ENCODE results near the gene POFUT1. TPM values are rescaled to one million over a fixed set of nuclear protein-coding genes. Genes with fewer than 3 reads are reported as not detected.

The POFUT1 gene
- total and polyA plus RNA-seq, 2 of the 8 experiments (the other 6 are each of a cell fraction or from before 2014, with no cell fraction given), result 19.4 to 24.4 TPM

DNA sequence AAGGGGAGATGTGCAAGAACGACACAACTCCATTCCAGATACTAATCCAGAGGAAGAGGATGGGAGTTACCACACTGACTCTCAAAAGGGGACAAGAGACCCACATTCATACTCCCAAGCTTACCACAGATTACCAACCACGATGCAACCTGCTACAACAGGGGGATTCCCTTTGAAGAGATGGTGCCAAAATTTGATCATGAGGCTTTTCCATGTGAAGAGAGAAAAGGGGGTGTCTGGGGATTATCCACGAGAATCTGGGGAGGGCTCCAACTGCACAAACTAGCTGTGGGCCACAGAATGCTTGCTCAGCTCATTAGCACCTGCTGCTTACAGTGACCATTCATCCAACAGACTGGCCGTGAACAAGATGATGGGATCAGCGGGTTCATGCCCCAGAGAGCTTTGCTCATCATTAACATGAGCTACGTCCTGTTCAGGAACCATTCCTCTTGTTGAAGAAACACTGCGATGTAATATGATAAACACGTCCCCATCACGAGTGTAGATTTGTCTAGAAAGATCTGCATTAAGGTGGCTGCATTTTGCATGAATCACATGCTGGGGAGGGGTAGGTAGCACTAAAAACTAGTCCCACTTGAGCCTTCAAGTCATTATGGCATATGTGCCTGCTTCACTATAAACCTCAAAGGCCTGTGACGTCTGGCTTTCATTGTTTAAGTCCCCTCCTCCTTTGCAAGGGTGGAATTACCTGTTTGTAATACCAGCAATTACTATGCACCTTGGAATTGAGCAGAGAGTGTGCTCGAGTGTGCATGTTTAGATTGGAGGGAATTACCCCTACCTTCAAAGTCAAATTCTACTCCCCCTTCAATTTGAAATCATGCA is 4.1 kb upstream of the POFUT1 start:
- Histone ChIP-seq H3K4ac (replicated peaks; ENCODE audit: insufficient read length, low read depth, low read length) (no peak overlapping the region), H3K14ac (ENCODE audit: insufficient read length) (no peak overlapping the region), H3K4me1 (replicated peaks in 1 of 4; ENCODE audit: control insufficient read depth in 3 of 4, insufficient read depth in 4 of 4, low read length in 3 of 4) (peaks cover 0 to 25% (median 20%) of the 10 kb centered on the region in 4 experiments; a peak in 4 of 7 replicates), H3K9ac (replicated peaks in 1 of 4; ENCODE audit: extremely low read depth in 1 of 4, low read depth in 3 of 4, low read length in 3 of 4) (peak overlapping the region in 1 of 4 experiments; percentile 10; a peak in 1 of 7 replicates), H2BK5ac (ENCODE audit: low read depth, low read length) (no peak overlapping the region), H4K8ac (ENCODE audit: extremely low read depth, insufficient read depth, low read length) (no peak overlapping the region), H3K27ac (ENCODE audit: low read depth, low read length) (no peak overlapping the region), H2BK120ac (replicated peaks; ENCODE audit: low read depth, low read length) (no peak overlapping the region), H4K5ac (ENCODE audit: insufficient read length, low read depth, low read length) (no peak overlapping the region), H3K18ac (ENCODE audit: extremely low read depth, low read length) (no peak overlapping the region), H3K23ac (ENCODE audit: insufficient read length) (no peak overlapping the region), H2AFZ (ENCODE audit: low read length) (no peak overlapping the region), H3K56ac (replicated peaks; ENCODE audit: insufficient read length, low read depth, low read length) (no peak overlapping the region), H4K20me1 (replicated peaks in 1 of 2; ENCODE audit: control insufficient read depth in 1 of 2, insufficient read depth in 2 of 2, low read length in 2 of 2) (peaks cover 11 to 22% of the 10 kb centered on the region in 2 experiments), H2BK12ac (ENCODE audit: low read depth, low read length) (no peak overlapping the region), H3K27me3 (replicated peaks in 1 of 4; ENCODE audit: control insufficient read depth in 3 of 4, extremely low read depth in 1 of 4, insufficient read depth in 3 of 4, low read length in 3 of 4) (no peaks in the 10 kb centered on the region; a peak in 2 of 7 replicates), H3K4me3 (ENCODE audit: extremely low read depth in 1 of 4, insufficient read depth in 2 of 4, low read depth in 3 of 4, low read length in 4 of 4) (no peak overlapping the region), H4K91ac (replicated peaks; ENCODE audit: insufficient read length, low read length) (no peak overlapping the region), H3K4me2 (ENCODE audit: insufficient read depth in 1 of 2, low read depth in 2 of 2, low read length in 2 of 2) (peak overlapping the region in 1 of 2 experiments; percentile 16; a peak in 1 of 4 replicates), H3K79me1 (ENCODE audit: low read depth, low read length) (peaks cover 13% of the 10 kb centered on the region), H3K9me3 (ENCODE audit: insufficient read depth in 2 of 2, low read depth in 1 of 2, low read length in 1 of 2) (no peaks in the 10 kb centered on the region), H2BK20ac (ENCODE audit: low read length) (no peak overlapping the region), H2BK15ac (ENCODE audit: low read length) (no peak overlapping the region), H3K23me2 (ENCODE audit: low read depth, low read length) (peaks cover 11% of the 10 kb centered on the region; the same call in 1 of the 2 replicates), H3K79me2 (ENCODE audit: control insufficient read depth in 1 of 2, insufficient read depth in 2 of 2, low read length in 2 of 2) (peaks cover 19 to 83% of the 10 kb centered on the region in 2 experiments), H2AK5ac (ENCODE audit: low read depth, low read length) (no peak overlapping the region; the same call in 1 of the 2 replicates), H3K36me3 (ENCODE audit: control insufficient read depth in 2 of 4, insufficient read depth in 4 of 4, low read length in 3 of 4) (peaks cover 24 to 34% (median 30%) of the 10 kb centered on the region in 4 experiments)
- FAIRE-seq (no peak), DNase-seq (ENCODE audit: low read depth in 1 of 2, low spot score in 2 of 2) (no peak)
- WGBS, 2 experiments (ENCODE audit: extremely low coverage in 1 of 2, insufficient coverage in 1 of 2, insufficient read length in 1 of 2, insufficient replicate concordance in 2 of 2, low coverage in 1 of 2, low lambda C conversion rate in 2 of 2, missing lambda C conversion rate in 1 of 2), result 82% methylated on average over 11 of the region's 11 CpGs; no CpG with 5 or more reads in 1 of the 2 experiments
- POLR2A ChIA-PET (ENCODE audit: partially characterized antibody), result interaction anchor here (1.0 to 8.7 kb wide), 3 partner anchors 13 to 150 kb away, joined by 3 to 77 read pairs (median 3); no protein-coding TSS in a partner anchor
- CTCF ChIA-PET (ENCODE audit: partially characterized antibody), result interaction anchor here (0.6 kb wide), 1 partner anchor 24 kb away, joined by 4 read pairs; no protein-coding TSS in a partner anchor
- TF ChIP-seq SIRT6 (IDR thresholded peaks at IDR 0.05; ENCODE audit: low read length) (no peak), TBP (IDR thresholded peaks at IDR 0.05; ENCODE audit: low read depth, low read length) (no peak), JUN (IDR thresholded peaks at IDR 0.05; ENCODE audit: low read depth, low read length) (no peak), HDAC6 (IDR thresholded peaks at IDR 0.05; ENCODE audit: low read depth, low read length) (no peak), YY1 (IDR thresholded peaks at IDR 0.05; ENCODE audit: low read depth, low read length) (no peak), SUZ12 (IDR thresholded peaks at IDR 0.05; ENCODE audit: low read length) (no peak), EZH2 (IDR thresholded peaks at IDR 0.05; ENCODE audit: low read depth, low read length, severe bottlenecking) (no peak), EP300 (IDR thresholded peaks at IDR 0.05; ENCODE audit: borderline replicate concordance in 1 of 2, low read depth in 2 of 2, low read length in 2 of 2) (no peak)
- TF ChIP-seq, protein P1, sequence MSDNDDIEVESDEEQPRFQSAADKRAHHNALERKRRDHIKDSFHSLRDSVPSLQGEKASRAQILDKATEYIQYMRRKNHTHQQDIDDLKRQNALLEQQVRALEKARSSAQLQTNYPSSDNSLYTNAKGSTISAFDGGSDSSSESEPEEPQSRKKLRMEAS (IDR thresholded peaks at IDR 0.05), result no peak
- TF ChIP-seq, protein P2, sequence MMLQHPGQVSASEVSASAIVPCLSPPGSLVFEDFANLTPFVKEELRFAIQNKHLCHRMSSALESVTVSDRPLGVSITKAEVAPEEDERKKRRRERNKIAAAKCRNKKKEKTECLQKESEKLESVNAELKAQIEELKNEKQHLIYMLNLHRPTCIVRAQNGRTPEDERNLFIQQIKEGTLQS (IDR thresholded peaks at IDR 0.05; ENCODE audit: insufficient read depth, low read depth, low read length), result no peak
